ENCODE results near the gene USP2.
A peak's percentile ranks its signal among the peaks of the same experiment; 100 is the strongest.

The USP2 gene

DNA sequence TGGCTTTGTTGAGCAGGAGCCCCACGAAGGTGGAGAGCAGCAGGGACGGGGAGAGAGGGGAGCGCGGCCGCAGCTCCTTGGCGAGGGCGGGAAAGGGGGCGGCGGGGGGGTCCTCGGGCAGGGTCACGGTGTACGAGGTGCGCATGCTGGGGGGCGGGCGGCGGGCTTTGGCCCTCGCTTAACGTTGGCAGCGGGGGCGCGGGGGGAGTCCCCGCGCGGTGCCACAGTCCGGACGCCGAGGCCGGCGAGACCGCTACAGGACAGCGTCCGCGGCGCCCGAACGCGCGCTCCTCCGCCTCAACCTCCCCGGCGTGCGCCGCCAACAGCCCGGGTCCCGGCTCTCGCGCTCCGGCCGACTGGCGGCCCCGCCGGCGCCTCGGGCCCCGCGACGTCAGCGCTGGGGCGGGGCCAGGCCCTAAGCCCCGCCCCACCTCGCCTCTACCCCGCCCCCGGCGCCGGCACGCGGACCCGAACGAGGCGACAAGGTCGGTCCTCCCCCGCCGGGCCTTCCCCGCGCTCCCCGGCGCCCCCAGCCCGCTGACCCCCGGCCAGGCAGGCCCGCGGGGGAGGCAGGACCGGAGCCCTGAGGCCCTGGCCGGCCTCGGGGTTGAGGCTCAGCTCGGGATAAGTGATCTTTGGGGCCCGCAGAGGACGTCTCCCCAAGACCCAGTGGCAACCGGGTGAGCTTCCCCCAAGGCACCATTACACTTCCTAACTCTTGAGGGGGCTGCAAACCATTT lies 17.5 kb downstream of the USP2 start:
- peaks cover 23% of the 10 kb centered on the region for H3K4me1 ChIP-seq (ENCODE audit: control insufficient read depth, insufficient read depth, low read length)
- no peak overlapping the region for H3K9ac ChIP-seq (ENCODE audit: low read length)
- peak overlapping the region; percentile 41 for H3K4me3 ChIP-seq (ENCODE audit: low read length)
- no peaks in the 10 kb centered on the region for H3K27me3 ChIP-seq (ENCODE audit: control insufficient read depth, insufficient read depth, low read length)
- no peaks in the 10 kb centered on the region for H3K36me3 ChIP-seq (ENCODE audit: control insufficient read depth, insufficient read depth, low read length)
- no peak overlapping the region for H3K27ac ChIP-seq (ENCODE audit: low read depth, low read length)

DNA sequence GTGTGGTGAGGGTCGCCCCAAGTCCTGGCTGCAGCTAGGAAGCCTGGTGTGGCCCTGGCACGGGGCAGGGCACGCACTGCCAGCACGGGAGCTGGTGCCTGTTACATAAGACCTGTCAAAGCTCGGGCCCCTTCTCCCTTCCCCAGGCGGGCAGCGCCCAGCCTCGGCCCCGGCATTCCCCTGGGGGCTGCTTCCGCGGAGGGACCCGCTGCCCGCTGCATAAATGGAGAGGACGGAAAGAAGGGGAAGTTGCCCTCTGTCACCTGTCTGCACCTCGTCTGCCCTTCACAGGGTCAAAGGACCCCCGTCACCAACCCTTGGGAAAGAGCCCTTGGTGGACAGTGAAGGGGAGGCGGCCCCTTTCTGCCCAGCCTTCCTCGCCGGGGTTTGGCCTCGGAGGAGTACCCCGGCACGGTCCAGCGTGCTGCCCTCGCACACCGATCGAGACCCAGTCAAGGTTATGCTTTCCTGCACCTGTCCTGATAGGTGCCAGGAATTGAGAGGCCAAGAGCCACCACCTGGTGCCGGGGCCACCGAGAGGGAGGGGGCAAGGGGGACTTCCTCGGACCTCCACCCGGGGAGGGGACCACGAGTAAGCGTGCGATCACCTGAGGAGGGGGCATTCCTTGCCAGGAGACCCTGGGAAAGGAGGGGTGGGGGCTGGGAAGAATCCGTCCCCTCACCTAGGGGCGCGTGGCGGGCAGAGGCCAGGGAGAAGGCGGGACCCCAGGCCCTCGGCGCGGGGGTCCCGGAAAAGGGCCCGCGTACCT lies 18.2 kb downstream of the USP2 start:
- peaks cover 20% of the 10 kb centered on the region for H3K4me1 ChIP-seq (ENCODE audit: control insufficient read depth, insufficient read depth, low read length)
- H3K4me3 ChIP-seq (ENCODE audit: low read length), result peak overlapping the region; percentile 41
- H3K27ac ChIP-seq (ENCODE audit: low read depth, low read length), result no peak overlapping the region
- no peaks in the 10 kb centered on the region for H3K27me3 ChIP-seq (ENCODE audit: control insufficient read depth, insufficient read depth, low read length)
- peaks cover 3% of the 10 kb centered on the region for H3K36me3 ChIP-seq (ENCODE audit: control insufficient read depth, insufficient read depth, low read length)
- H3K9ac ChIP-seq (ENCODE audit: low read length), result no peak overlapping the region

DNA sequence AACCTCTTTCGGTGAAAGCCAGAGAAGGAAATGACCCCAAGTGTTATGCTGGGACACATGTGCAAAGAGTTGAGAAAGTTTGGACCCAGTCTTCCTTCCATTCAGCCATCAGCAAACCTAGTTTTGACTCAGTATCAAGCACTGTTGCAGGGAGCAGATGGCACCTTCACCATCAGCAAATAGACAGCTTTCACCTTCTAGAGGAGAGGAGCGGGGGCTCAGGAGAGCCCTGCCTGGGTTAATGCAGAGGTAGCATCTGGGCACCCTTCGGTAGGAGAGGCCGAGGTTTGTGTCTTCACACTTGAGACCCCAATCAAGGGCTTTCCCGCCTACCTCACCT lies 18.8 kb downstream of the USP2 start:
- Histone ChIP-seq H3K27ac (ENCODE audit: low read depth, low read length) (no peak overlapping the region), H3K4me3 (ENCODE audit: low read length) (peak overlapping the region; percentile 41), H3K9ac (ENCODE audit: low read length) (no peak overlapping the region), H3K4me1 (ENCODE audit: control insufficient read depth, insufficient read depth, low read length) (peaks cover 16% of the 10 kb centered on the region), H3K36me3 (ENCODE audit: control insufficient read depth, insufficient read depth, low read length) (peaks cover 3% of the 10 kb centered on the region), H3K27me3 (ENCODE audit: control insufficient read depth, insufficient read depth, low read length) (no peaks in the 10 kb centered on the region)

DNA sequence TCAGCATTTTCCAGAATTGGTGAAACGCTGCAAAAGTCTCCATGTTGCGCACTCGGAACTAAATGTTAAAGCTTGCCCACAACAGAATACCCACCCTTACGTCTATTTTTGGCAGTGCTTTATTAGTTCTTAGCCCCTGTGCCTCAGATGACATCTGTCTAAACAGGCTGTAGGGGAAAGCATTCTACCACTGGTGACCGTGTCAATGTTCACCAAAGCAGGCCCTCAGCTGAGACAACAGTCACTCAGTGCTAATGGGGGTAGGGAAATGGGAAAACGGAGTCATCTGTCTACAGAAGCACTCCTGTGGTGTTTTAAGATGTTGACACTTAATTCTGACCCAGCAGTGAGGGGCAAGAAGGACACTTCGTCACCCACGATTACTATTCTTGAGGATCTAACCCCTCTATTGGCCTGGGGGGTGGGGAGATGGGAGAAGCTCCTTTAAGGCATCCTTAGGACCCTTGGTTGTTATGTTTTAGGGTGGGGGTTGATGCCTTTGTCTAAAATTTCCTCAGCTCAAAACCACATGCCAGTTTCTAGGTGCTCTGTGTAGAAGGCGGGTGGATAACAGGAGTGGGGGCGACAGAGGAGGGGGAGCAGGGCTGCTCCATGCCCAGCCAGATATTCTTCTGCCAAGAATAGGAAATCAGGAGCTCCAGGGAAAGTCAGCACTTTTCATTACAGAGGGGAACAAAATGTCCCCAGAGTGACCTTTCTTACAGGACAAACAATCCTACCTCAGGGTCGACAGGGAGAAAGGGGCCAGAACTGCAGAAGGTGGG lies 19.4 kb downstream of the USP2 start:
- Histone ChIP-seq H3K4me1 (ENCODE audit: control insufficient read depth, insufficient read depth, low read length) (peaks cover 16% of the 10 kb centered on the region), H3K36me3 (ENCODE audit: control insufficient read depth, insufficient read depth, low read length) (peaks cover 3% of the 10 kb centered on the region), H3K9ac (ENCODE audit: low read length) (no peak overlapping the region), H3K27ac (ENCODE audit: low read depth, low read length) (no peak overlapping the region), H3K27me3 (ENCODE audit: control insufficient read depth, insufficient read depth, low read length) (no peaks in the 10 kb centered on the region), H3K4me3 (ENCODE audit: low read length) (peak overlapping the region; percentile 6)

DNA sequence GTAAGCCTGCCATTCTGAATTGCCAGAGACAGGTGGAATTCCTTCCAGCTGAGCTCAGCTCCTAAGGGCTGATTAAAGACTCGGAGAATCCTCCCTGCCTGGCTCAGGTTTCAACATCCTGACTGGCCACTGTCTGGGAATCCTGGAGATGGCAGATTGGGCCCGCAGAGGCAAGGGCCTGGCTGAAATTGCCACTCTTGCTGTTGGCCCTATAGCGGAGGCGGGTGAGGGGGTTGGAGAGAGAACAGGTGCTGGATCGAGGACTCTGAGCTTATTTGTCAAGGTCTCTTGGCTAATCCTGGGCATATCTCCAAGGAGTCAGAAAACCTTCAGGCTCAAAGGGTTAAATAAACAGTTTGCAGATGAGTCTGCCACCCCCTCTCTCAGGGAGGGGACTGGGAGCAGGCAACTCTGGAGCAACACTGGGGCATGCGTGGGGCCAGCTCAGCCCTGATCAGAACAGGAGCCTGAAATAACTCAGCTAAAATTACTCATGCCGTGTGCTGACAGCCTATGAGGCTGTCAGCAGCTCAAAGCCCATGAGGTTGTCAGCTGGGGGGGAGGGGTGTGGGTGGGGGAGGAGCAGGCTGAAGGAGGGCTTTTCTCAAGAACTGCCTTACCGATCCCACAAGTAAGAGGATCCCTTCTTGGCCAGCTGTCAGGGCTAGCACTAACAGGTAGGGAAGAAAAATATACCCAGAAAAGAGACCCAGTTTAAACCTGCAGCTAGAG lies 20.3 kb downstream of the USP2 start:
- Histone ChIP-seq H3K4me1 (ENCODE audit: control insufficient read depth, insufficient read depth, low read length) (peaks cover 11% of the 10 kb centered on the region), H3K27ac (ENCODE audit: low read depth, low read length) (peak overlapping the region; percentile 27), H3K4me3 (ENCODE audit: low read length) (no peak overlapping the region), H3K27me3 (ENCODE audit: control insufficient read depth, insufficient read depth, low read length) (no peaks in the 10 kb centered on the region), H3K36me3 (ENCODE audit: control insufficient read depth, insufficient read depth, low read length) (peaks cover 3% of the 10 kb centered on the region), H3K9ac (ENCODE audit: low read length) (no peak overlapping the region)

DNA sequence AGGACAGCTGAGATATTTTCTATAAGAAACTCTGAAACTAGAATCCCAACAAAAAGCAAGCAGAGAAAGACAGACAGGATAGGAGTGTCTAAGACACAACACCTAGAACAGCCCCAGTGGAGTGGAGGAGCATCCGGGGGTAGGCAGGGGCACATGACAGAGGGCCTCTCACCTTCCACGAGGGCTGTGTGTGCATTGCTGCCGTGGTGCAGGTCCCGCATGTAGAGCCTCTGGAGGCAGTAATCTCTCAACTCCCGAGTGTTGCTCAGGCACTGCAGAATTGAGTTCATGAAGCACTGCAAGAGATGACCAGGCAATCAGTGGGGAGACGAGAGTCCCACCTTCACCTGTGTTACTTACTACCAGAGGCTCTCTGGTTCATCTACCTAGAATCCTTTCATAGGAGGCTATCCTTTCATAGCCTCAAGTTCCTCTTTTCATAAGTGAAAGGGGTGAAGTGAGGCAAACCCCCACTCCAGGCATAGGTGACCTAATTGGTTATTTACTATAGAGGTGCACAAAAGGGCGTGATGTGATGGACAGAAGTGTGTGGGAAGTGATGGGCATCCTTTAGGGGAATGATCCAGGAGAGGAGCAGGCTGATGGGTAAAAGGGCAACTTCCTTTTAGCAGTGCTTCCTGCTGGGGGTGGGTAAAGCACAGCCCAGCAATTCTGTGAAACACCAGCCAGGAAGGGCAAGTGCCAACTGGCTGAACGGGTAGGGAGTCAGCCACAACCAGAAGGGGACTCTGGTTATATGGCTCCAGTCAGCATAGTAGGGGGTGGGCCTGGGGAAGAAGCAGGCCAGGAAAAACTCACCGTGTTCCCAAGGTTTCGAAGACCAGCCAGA lies 21.9 kb downstream of the USP2 start:
- H3K4me3 ChIP-seq (ENCODE audit: low read length), result no peak overlapping the region
- H3K27ac ChIP-seq (ENCODE audit: low read depth, low read length), result no peak overlapping the region
- H3K9ac ChIP-seq (ENCODE audit: low read length), result no peak overlapping the region
- peaks cover 3% of the 10 kb centered on the region for H3K36me3 ChIP-seq (ENCODE audit: control insufficient read depth, insufficient read depth, low read length)
- no peaks in the 10 kb centered on the region for H3K27me3 ChIP-seq (ENCODE audit: control insufficient read depth, insufficient read depth, low read length)
- peaks cover 3% of the 10 kb centered on the region for H3K4me1 ChIP-seq (ENCODE audit: control insufficient read depth, insufficient read depth, low read length)

DNA sequence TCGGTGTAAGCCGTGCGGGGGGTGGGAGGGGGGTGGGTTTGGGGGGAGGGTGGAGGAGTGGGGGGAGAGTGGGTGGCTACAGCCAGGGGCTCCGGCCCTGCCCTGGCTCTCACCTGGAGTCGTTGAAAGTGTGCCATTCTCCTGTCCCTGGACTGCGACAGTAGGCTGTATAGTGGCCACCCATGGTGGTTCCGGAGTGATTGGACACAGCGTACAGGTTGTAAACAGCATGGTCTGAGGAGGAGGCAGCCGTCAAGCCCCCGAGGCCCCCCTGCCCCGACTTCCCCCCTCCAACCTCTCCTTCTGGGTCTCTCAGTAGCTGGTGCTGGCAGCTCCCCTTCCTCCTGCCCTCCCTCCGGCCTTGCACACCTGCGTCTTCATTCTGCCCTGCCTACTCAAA lies 24.4 kb downstream of the USP2 start:
- peaks cover 3% of the 10 kb centered on the region for H3K36me3 ChIP-seq (ENCODE audit: control insufficient read depth, insufficient read depth, low read length)
- H3K4me1 ChIP-seq (ENCODE audit: control insufficient read depth, insufficient read depth, low read length), result no peaks in the 10 kb centered on the region
- no peaks in the 10 kb centered on the region for H3K27me3 ChIP-seq (ENCODE audit: control insufficient read depth, insufficient read depth, low read length)
- peak overlapping the region; percentile 65 for H3K4me3 ChIP-seq (ENCODE audit: low read length)
- no peak overlapping the region for H3K27ac ChIP-seq (ENCODE audit: low read depth, low read length)
- H3K9ac ChIP-seq (ENCODE audit: low read length), result no peak overlapping the region

DNA sequence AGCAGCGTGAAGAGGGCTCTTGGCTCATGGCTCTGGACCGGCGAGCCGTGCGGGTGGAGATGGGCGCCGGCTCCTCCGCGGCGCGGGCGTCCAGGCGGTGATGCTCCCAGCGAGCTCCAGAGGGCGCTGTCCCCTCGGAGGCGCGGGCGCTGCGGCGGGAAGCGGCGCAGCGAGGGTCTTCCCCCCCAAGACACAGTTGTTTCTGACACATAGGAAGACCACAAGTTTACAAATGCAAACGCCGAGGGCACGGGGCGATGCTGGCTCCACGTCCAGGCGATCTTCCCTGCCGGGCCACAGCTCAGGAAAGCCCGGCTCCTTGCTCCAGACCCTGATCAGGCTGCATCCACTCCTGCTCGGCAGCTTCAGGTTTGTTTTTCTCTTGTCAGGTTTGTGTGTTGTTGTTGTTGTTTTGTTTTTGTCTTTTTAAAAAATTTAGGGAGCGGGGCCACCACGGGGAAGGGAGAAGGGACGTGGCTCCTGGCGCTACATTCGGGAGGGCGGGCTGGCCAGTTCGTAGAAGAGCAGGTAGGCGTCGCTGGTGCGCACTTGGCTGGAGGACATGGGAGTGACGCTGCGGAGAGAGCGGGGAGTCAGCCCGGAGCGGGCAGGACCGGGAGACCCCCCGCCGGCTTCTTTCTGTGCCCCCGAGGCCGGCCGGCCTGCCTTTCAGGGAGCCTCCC lies 25.0 kb downstream of the USP2 start:
- Histone ChIP-seq H3K36me3 (ENCODE audit: control insufficient read depth, insufficient read depth, low read length) (peaks cover 3% of the 10 kb centered on the region), H3K27ac (ENCODE audit: low read depth, low read length) (no peak overlapping the region), H3K9ac (ENCODE audit: low read length) (peak overlapping the region; percentile 5), H3K4me3 (ENCODE audit: low read length) (peak overlapping the region; percentile 65), H3K4me1 (ENCODE audit: control insufficient read depth, insufficient read depth, low read length) (no peaks in the 10 kb centered on the region), H3K27me3 (ENCODE audit: control insufficient read depth, insufficient read depth, low read length) (no peaks in the 10 kb centered on the region)

DNA sequence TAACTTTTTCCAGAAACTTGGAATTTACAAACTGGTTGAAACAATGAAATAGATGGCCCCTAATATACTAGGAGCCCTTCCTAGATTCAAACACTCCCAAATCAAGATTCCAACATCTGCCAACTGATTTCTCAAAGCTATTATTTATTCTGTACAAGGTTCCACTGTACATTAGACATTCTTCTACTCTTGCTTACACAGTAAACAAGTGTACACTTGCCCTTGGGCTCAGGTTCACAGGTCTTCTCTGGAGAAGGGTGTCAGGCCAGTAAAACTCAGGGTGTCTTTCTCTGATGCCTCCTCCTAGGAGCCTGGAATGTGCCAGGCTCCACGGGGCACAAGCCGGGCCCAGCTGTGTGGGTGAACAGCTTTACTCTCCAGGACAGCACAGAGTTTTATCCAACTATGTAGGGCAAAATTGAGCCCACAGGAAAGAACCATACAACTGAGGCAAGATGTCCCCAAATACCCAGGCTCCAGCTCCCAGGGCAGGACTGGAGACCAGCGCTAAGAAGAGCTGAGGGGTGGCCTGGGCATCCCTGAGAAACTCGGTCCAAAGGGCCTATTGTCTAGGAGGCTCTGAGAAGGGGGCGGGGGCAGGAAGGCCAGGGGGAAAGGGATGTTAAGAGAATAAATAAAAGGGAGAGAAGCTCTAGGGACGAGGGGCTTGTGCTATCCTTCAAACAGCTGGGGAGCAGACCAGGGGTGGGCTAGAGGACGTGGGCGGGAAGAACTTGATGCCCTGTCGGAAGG lies 26.2 kb downstream of the USP2 start:
- Histone ChIP-seq H3K4me3 (ENCODE audit: low read length) (no peak overlapping the region), H3K4me1 (ENCODE audit: control insufficient read depth, insufficient read depth, low read length) (no peaks in the 10 kb centered on the region), H3K9ac (ENCODE audit: low read length) (no peak overlapping the region), H3K27ac (ENCODE audit: low read depth, low read length) (no peak overlapping the region), H3K36me3 (ENCODE audit: control insufficient read depth, insufficient read depth, low read length) (peaks cover 3% of the 10 kb centered on the region), H3K27me3 (ENCODE audit: control insufficient read depth, insufficient read depth, low read length) (no peaks in the 10 kb centered on the region)

DNA sequence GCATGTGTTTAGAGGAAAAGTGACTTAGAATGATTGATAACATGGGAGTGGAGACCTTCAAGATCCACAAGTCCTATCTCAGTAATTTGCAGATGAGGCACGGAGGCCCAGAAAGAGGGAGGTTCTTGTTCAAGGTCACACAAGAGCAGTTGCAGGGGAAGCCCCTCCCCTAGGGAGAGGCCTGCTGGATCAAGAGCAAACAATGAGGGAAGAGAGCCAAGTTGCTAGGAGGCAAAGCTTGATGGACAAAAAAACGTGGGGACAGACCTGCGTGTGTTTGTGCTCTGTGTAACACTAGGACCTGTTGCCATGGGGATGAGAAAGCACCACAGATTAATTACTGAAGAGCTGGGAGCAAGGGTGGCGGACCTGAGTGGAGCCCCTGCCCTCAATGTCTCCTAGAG lies 28.6 kb downstream of the USP2 start:
- H3K27me3 ChIP-seq (ENCODE audit: control insufficient read depth, insufficient read depth, low read length), result no peaks in the 10 kb centered on the region
- no peak overlapping the region for H3K9ac ChIP-seq (ENCODE audit: low read length)
- no peak overlapping the region for H3K27ac ChIP-seq (ENCODE audit: low read depth, low read length)

More for the DNA sequence above, 28.6 kb downstream of the USP2 start:
- H3K4me3 ChIP-seq (ENCODE audit: low read length), result no peak overlapping the region
- no peaks in the 10 kb centered on the region for H3K36me3 ChIP-seq (ENCODE audit: control insufficient read depth, insufficient read depth, low read length)
- H3K4me1 ChIP-seq (ENCODE audit: control insufficient read depth, insufficient read depth, low read length), result no peaks in the 10 kb centered on the region

Measured in rectal smooth muscle tissue (tissue), 1 donor.